Neural cell (in vitro differentiated cells): ENCODE results near the gene EPB41L2.

Experiments used
- EP300 ChIP-seq: fragments of 450-650 bp; conservative IDR thresholded peaks from 2 replicates; pipeline ENCODE4 v1.6.1; 2014; ENCODE audit warnings: antibody characterized with exemption, mild to moderate bottlenecking, moderate library complexity; ENCODE audit not compliant: poor library complexity, severe bottlenecking
- EZH2 ChIP-seq: fragments of 200-600, 300-800 bp; shearing (Covaris generic), sonication (generic); IDR thresholded peaks from 2 replicates; pipeline ENCODE4 v1.6.1; 2014; ENCODE audit warnings: antibody characterized with exemption, low read length, borderline replicate concordance, mild to moderate bottlenecking; ENCODE audit not compliant: insufficient read depth, poor library complexity, severe bottlenecking
- RAD21 ChIP-seq: fragments of 450-650 bp; conservative IDR thresholded peaks from 2 replicates; pipeline ENCODE4 v1.6.1; 2014; ENCODE audit warnings: antibody characterized with exemption, mild to moderate bottlenecking, moderate library complexity
- TAF1 ChIP-seq: IDR thresholded peaks from 2 replicates; pipeline ENCODE4 v1.6.1; 2012; ENCODE audit warnings: low read depth
- TF ChIP-seq, protein P1 (sequence below): fragments of 450-650 bp; IDR thresholded peaks from 2 replicates; pipeline ENCODE4 v1.5.1; 2014; ENCODE audit warnings: antibody characterized with exemption, mild to moderate bottlenecking, moderate library complexity; ENCODE audit not compliant: poor library complexity, severe bottlenecking

GRCh38 chr6:131014080-131014776 is 48.8 kb downstream of the EPB41L2 start:
- TF ChIP-seq, protein P1, sequence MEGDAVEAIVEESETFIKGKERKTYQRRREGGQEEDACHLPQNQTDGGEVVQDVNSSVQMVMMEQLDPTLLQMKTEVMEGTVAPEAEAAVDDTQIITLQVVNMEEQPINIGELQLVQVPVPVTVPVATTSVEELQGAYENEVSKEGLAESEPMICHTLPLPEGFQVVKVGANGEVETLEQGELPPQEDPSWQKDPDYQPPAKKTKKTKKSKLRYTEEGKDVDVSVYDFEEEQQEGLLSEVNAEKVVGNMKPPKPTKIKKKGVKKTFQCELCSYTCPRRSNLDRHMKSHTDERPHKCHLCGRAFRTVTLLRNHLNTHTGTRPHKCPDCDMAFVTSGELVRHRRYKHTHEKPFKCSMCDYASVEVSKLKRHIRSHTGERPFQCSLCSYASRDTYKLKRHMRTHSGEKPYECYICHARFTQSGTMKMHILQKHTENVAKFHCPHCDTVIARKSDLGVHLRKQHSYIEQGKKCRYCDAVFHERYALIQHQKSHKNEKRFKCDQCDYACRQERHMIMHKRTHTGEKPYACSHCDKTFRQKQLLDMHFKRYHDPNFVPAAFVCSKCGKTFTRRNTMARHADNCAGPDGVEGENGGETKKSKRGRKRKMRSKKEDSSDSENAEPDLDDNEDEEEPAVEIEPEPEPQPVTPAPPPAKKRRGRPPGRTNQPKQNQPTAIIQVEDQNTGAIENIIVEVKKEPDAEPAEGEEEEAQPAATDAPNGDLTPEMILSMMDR: no peak
- no peak for TF ChIP-seq RAD21
- TF ChIP-seq EP300: no peak
- no peak for TF ChIP-seq EZH2
- no peak for TF ChIP-seq TAF1
